ENCODE results near the gene LHFPL6. TPM values are rescaled to one million over a fixed set of nuclear protein-coding genes. Genes with fewer than 3 reads are reported as not detected.
"Not testable (repeated sequence)": the region's sequence is repeated elsewhere in the genome, so short reads cannot be mapped to it uniquely, and the experiment has no call there.

Gene LHFPL6
- total and polyA plus RNA-seq, 12 donors: 41.5 to 65.8 (median 55.4) TPM

DNA sequence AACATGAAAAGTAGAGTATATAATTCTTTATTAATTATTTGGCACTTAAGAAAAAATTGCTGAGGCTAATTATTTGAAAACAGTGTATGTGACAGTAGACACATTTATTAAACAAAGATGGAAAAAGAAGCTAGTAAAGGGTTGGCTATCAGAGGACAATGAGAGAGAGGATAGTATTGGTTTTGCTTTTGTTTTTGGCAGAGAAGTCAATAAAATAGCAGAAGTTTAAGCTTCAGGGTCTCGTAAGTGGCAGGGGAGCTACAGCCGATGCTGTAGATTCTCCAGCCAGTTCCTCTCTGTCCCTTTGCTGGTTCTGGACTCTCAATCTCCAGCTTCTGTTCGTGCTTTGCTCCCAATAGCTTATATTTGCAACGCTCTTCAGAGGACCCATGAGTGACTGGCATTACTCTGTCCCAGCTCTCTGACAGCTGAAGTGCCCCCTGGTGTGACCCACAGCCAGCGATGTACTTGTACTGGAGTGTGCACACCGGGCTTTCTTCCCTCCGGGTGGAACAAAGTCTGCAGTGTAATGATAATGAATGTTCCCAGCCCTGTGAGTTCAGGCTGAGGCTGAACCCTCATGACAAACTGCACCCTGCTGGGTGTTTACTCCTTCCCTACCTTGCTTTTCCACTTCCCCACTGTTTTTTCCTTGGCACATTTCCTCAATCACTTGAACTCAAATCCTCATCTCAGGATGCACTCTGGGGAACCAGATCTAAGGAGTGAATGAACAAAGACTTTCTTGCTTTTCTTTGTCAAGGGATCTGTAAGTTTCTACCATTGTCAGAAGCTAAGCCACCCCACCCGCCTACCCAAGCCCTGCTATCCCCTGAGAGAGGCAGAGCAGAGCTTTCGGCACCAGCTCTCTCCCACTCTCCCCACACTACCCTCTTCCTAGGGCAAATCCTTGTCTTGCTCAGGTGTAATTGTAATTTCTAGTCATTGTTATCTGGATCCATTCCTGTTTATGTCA is 254.8 kb downstream of the LHFPL6 start:
- WGBS, 2 donors: 45 to 59% methylated on average over 9 of the region's 9 CpGs
- ATAC-seq (peak; percentile 82 to 96 (median 87)), DNase-seq (peak; percentile 52 to 63)
- Histone ChIP-seq H3K4me1 (peaks cover 11 to 72% (median 56%) of the 10 kb centered on the region in 9 donors), H3K4me3 (peak overlapping the region in 2 of 10 donors; percentile 1 to 21), H3K27ac (peak overlapping the region in 8 of 10 donors; percentile 38 to 78 (median 62)), H3K9me3 (no peaks in the 10 kb centered on the region), H3K36me3 (peaks cover 0 to 2% (median 0%) of the 10 kb centered on the region in 9 donors), H3K27me3 (no peaks in the 10 kb centered on the region)
- intact Hi-C loops (cut with DNase I): loop anchor here in 1 of 10 donors (5.0 kb wide), 1 partner anchor 254 kb away; the partner anchor contains the start of gene LHFPL6
- TF ChIP-seq, protein P1, sequence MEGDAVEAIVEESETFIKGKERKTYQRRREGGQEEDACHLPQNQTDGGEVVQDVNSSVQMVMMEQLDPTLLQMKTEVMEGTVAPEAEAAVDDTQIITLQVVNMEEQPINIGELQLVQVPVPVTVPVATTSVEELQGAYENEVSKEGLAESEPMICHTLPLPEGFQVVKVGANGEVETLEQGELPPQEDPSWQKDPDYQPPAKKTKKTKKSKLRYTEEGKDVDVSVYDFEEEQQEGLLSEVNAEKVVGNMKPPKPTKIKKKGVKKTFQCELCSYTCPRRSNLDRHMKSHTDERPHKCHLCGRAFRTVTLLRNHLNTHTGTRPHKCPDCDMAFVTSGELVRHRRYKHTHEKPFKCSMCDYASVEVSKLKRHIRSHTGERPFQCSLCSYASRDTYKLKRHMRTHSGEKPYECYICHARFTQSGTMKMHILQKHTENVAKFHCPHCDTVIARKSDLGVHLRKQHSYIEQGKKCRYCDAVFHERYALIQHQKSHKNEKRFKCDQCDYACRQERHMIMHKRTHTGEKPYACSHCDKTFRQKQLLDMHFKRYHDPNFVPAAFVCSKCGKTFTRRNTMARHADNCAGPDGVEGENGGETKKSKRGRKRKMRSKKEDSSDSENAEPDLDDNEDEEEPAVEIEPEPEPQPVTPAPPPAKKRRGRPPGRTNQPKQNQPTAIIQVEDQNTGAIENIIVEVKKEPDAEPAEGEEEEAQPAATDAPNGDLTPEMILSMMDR (IDR thresholded peaks at IDR 0.05): peak in 2 of 9 donors; percentile 10 to 14

- peak overlapping the region in 1 of 10 donors; percentile 41 for H3K27ac ChIP-seq
- peaks cover 0 to 24% (median 0%) of the 10 kb centered on the region in 9 donors for H3K36me3 ChIP-seq
- peaks cover 11 to 64% (median 46%) of the 10 kb centered on the region in 9 donors for H3K4me1 ChIP-seq
- no peak overlapping the region for H3K4me3 ChIP-seq
- intact Hi-C loops (cut with DNase I): loop anchor here in 1 of 10 donors (5.0 kb wide), 1 partner anchor 256 kb away; the partner anchor contains the start of gene LHFPL6
- H3K27me3 ChIP-seq: no peaks in the 10 kb centered on the region
- WGBS, 2 donors: 81 to 85% methylated on average over 5 of the region's 5 CpGs
- no peak for ATAC-seq
- no peak for DNase-seq
- H3K9me3 ChIP-seq: no peaks in the 10 kb centered on the region
- TF ChIP-seq, protein P1 (IDR thresholded peaks at IDR 0.05): no peak
Measured at GRCh38 chr13:39345982-39346381, 257.0 kb downstream of the LHFPL6 start.

DNA sequence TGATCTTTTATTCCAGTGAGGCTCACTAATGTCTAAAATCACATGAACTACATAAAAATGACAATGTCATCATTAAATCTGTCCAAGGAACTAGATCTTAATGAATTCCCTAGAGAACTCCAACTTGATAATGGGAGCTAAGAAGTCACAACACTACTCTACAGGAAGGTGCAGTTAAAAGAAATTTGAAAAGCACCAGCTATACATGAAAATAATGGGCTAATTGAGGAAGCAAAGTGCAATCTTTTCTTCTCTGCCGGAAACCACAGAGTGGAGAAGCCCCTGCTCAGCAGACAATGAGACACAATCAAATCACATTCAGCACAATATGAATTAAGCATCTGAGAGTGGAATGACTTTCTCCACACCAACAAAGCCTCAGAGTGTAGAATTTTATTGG is 261.7 kb downstream of the LHFPL6 start:
- intact Hi-C loops (cut with DNase I): no loop called here

GRCh38 chr13:39338114-39338513 is 264.9 kb downstream of the LHFPL6 start:
- intact Hi-C loops (cut with DNase I); H3K9me3 ChIP-seq; H3K27ac ChIP-seq; ATAC-seq; H3K4me1 ChIP-seq; H3K27me3 ChIP-seq; H3K4me3 ChIP-seq; DNase-seq: not testable (repeated sequence)
- 96 to 97% methylated on average over 6 of the region's 6 CpGs for WGBS, 2 donors
- peaks cover 0 to 23% (median 0%) of the 10 kb centered on the region in 9 donors for H3K36me3 ChIP-seq

More for the DNA sequence above, 261.7 kb downstream of the LHFPL6 start:
- 35 to 46% methylated on average over 1 of the region's 1 CpG for WGBS, 2 donors
- H3K9me3 ChIP-seq: no peaks in the 10 kb centered on the region
- no peak for ATAC-seq
- H3K27ac ChIP-seq: no peak overlapping the region
- no peak for DNase-seq
- no peaks in the 10 kb centered on the region for H3K27me3 ChIP-seq
- H3K36me3 ChIP-seq: peaks cover 0 to 26% (median 0%) of the 10 kb centered on the region in 9 donors
- H3K4me3 ChIP-seq: no peak overlapping the region
- TF ChIP-seq, protein P1 (IDR thresholded peaks at IDR 0.05): no peak
- H3K4me1 ChIP-seq: peaks cover 2 to 17% (median 11%) of the 10 kb centered on the region in 9 donors

Data from heart right ventricle (tissue), 16 donors.